Endodermal cell (in vitro differentiated cells): Measurements from ENCODE around the gene FBN2. TPM values are rescaled to one million over a fixed set of nuclear protein-coding genes. Genes with fewer than 3 reads are reported as not detected.
A peak's percentile ranks its signal among the peaks of the same experiment; 100 is the strongest.

Source experiments
- DNase-seq: peaks from one replicate; pipeline ENCODE4 v3.0.0-alpha.2; 2017
- H3K27ac ChIP-seq: 2 replicates; pipeline ENCODE4 v1.5.1; 2013; ENCODE audit warnings: mild to moderate bottlenecking, low read depth, low read length, moderate library complexity
- H3K27me3 ChIP-seq: 2 replicates; pipeline ENCODE4 v1.6.1; 2013; ENCODE audit warnings: mild to moderate bottlenecking, low read length, moderate library complexity; ENCODE audit not compliant: insufficient read depth, control insufficient read depth, poor library complexity, severe bottlenecking
- H3K36me3 ChIP-seq: 2 replicates; pipeline ENCODE4 v1.7.0; 2013; ENCODE audit warnings: mild to moderate bottlenecking, low read length, moderate library complexity; ENCODE audit not compliant: control insufficient read depth, insufficient read depth
- H3K4me1 ChIP-seq: one replicate; pipeline ENCODE4 v1.7.0; 2013; ENCODE audit warnings: low read length; ENCODE audit not compliant: control insufficient read depth, insufficient read depth
- H3K4me3 ChIP-seq: 2 replicates; pipeline ENCODE4 v1.5.1; 2013; ENCODE audit warnings: mild to moderate bottlenecking, low read length, moderate library complexity
- H3K9ac ChIP-seq: 2 replicates; pipeline ENCODE4 v1.6.1; 2013; ENCODE audit warnings: mild to moderate bottlenecking, low read length, moderate library complexity; ENCODE audit not compliant: poor library complexity, severe bottlenecking; ENCODE audit errors: extremely low read depth
- H3K9me3 ChIP-seq: 2 replicates; pipeline ENCODE4 v1.6.1; 2013; ENCODE audit warnings: mild to moderate bottlenecking, low read length, moderate library complexity; ENCODE audit not compliant: control insufficient read depth
- H3K27ac Mint-ChIP-seq: 2 replicates; pipeline ENCODE4 v1.8.0; 2020; ENCODE audit warnings: mixed read lengths
- H3K27me3 Mint-ChIP-seq: 2 replicates; pipeline ENCODE4 v1.8.0; 2021; ENCODE audit warnings: mild to moderate bottlenecking, mixed read lengths; ENCODE audit not compliant: insufficient read depth
- H3K36me3 Mint-ChIP-seq: 2 replicates; pipeline ENCODE4 v1.8.0; 2020; ENCODE audit warnings: low read depth, mixed read lengths
- H3K4me1 Mint-ChIP-seq: 2 replicates; pipeline ENCODE4 v1.8.0; 2020; ENCODE audit warnings: mixed read lengths
- H3K4me3 Mint-ChIP-seq: 2 replicates; pipeline ENCODE4 v1.8.0; 2020; ENCODE audit warnings: mild to moderate bottlenecking, moderate library complexity, mixed read lengths
- H3K9me3 Mint-ChIP-seq: 2 replicates; pipeline ENCODE4 v1.8.0; 2020; ENCODE audit warnings: mild to moderate bottlenecking, mixed read lengths
- WGBS, 2 experiments: methylation state at CpG; one replicate each; pipeline versions ENCODE4 v1.1.5 to v1.1.7; 2013; ENCODE audit warnings: missing lambda C conversion rate in 2 of 2, mixed read lengths in 1 of 2; ENCODE audit not compliant: insufficient coverage in 1 of 2, insufficient read length in 1 of 2; 5-methylcytosine and 5-hydroxymethylcytosine counted together
- total RNA-seq, 2 donors: library from RNA; stranded (reverse); fragmentation: NEBNext Ultra II Directional in 1 of 2; extraction: Animal tissue kit (Norgen Biotek cat#: 25700) in 1 of 2; gene quantifications; 2 replicates in 1 of 2; 3 replicates in 1 of 2; pipeline ENCODE4 v1.2.1, GENCODE V29; 2021
- TF ChIP-seq, protein P1 (sequence below): fragments of 200-600 bp; sonication (generic); conservative IDR thresholded peaks from 2 replicates; pipeline ENCODE4 v1.5.0; 2021; ENCODE audit warnings: antibody characterized with exemption, mild to moderate bottlenecking

Gene FBN2
- total RNA-seq, 2 donors from 2014 or later: 131 to 212 TPM

GRCh38 chr5:128414469-128414868, 123.6 kb downstream of the FBN2 start:
- peaks cover 11% of the 10 kb centered on the region for H3K9me3 ChIP-seq
- H3K4me3 ChIP-seq: no peak overlapping the region
- Mint-ChIP-seq H3K4me3 (no peak overlapping the region), H3K27ac (no peak overlapping the region), H3K27me3 (no peaks in the 10 kb centered on the region), H3K36me3 (peaks cover 12% of the 10 kb centered on the region), H3K4me1 (peaks cover 7% of the 10 kb centered on the region), H3K9me3 (peaks cover 3% of the 10 kb centered on the region)
- no peak overlapping the region for H3K27ac ChIP-seq
- no peaks in the 10 kb centered on the region for H3K27me3 ChIP-seq
- no peak overlapping the region for H3K9ac ChIP-seq
- no peaks in the 10 kb centered on the region for H3K36me3 ChIP-seq
- DNase-seq: no peak
- H3K4me1 ChIP-seq: no peaks in the 10 kb centered on the region
- TF ChIP-seq, protein P1, sequence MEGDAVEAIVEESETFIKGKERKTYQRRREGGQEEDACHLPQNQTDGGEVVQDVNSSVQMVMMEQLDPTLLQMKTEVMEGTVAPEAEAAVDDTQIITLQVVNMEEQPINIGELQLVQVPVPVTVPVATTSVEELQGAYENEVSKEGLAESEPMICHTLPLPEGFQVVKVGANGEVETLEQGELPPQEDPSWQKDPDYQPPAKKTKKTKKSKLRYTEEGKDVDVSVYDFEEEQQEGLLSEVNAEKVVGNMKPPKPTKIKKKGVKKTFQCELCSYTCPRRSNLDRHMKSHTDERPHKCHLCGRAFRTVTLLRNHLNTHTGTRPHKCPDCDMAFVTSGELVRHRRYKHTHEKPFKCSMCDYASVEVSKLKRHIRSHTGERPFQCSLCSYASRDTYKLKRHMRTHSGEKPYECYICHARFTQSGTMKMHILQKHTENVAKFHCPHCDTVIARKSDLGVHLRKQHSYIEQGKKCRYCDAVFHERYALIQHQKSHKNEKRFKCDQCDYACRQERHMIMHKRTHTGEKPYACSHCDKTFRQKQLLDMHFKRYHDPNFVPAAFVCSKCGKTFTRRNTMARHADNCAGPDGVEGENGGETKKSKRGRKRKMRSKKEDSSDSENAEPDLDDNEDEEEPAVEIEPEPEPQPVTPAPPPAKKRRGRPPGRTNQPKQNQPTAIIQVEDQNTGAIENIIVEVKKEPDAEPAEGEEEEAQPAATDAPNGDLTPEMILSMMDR: no peak

DNA sequence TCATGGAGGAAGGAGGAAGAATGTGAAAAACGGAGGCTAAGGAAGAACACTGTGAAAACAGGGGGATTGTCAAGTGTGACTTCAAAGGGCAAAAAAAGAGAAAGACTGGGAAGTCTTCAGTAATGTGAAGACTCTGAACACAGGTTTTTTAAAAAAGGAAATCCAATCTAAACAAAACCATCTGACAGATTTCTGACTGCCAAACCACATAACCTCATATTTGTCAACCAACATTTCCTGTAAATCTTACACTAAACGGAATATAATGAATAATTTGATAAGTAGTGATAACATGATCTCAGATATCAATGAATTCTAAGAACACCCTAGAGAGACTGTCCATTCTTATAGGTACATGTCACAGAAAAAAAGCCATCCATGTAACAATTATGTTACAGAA, 124.7 kb downstream of the FBN2 start:
- Histone ChIP-seq H3K27me3 (no peaks in the 10 kb centered on the region), H3K9me3 (peaks cover 11% of the 10 kb centered on the region), H3K27ac (no peak overlapping the region), H3K36me3 (peaks cover 3% of the 10 kb centered on the region), H3K4me1 (no peaks in the 10 kb centered on the region), H3K9ac (no peak overlapping the region), H3K4me3 (no peak overlapping the region)
- Mint-ChIP-seq H3K4me3 (no peak overlapping the region), H3K9me3 (peaks cover 3% of the 10 kb centered on the region), H3K27ac (no peak overlapping the region), H3K4me1 (peaks cover 14% of the 10 kb centered on the region), H3K36me3 (peaks cover 15% of the 10 kb centered on the region), H3K27me3 (no peaks in the 10 kb centered on the region)
- 90 to 100% methylated on average over 1 of the region's 2 CpGs for WGBS, 2 experiments
- no peak for DNase-seq
- TF ChIP-seq, protein P1: no peak

DNA sequence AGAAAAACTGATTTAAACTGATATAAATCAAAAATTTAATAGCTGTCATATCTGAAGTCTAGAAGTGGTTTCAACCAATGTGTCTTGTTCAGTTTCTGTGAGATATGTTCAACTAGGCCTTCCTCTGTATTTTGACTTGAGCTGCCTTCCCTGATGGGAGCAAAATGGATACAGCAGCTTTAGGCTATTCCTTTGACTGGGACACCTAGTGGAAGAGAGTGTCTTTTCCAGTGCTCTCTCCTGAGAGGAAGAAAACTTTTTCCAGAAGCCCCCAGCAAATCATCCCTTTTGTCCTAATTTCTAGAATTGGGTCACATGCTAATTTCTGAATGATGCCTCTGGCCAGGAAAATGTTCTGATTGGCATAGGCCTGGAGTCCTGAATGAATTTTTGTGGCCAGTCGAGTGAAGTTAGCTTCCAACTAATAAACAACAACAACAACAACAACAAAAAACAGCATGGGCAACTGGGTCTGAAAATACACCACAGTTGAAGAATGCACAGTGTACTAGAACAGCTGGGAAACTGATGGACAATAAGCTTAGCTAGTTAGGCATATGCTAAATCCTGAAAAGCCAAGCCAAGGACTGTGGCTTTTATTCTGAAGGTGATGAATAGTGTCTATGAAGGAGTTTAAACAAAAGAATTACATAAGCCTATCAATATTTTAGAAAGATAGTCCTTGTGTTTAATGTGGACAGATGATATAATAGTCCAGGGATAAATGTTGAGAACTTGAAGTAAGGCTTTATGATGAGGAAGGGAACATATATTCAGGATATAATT, 125.7 kb downstream of the FBN2 start:
- WGBS, 2 experiments: 77% methylated on average over 1 of the region's 1 CpG; no CpG with 5 or more reads in 1 of the 2 experiments
- Histone ChIP-seq H3K27me3 (no peaks in the 10 kb centered on the region), H3K9me3 (peaks cover 11% of the 10 kb centered on the region), H3K4me1 (no peaks in the 10 kb centered on the region), H3K27ac (no peak overlapping the region), H3K9ac (no peak overlapping the region), H3K4me3 (no peak overlapping the region), H3K36me3 (peaks cover 7% of the 10 kb centered on the region)
- H3K4me1 Mint-ChIP-seq: peaks cover 19% of the 10 kb centered on the region
- DNase-seq: no peak
- no peaks in the 10 kb centered on the region for H3K27me3 Mint-ChIP-seq
- H3K36me3 Mint-ChIP-seq: peaks cover 19% of the 10 kb centered on the region
- peaks cover 3% of the 10 kb centered on the region for H3K9me3 Mint-ChIP-seq
- TF ChIP-seq, protein P1: peak; percentile 66
- peak overlapping the region; percentile 27 for H3K27ac Mint-ChIP-seq
- no peak overlapping the region for H3K4me3 Mint-ChIP-seq
